ENCODE measurements around the gene ALPP. TPM values are rescaled to one million over a fixed set of nuclear protein-coding genes. Genes with fewer than 3 reads are reported as not detected.
"Not testable (repeated sequence)": the region's sequence is repeated elsewhere in the genome, so short reads cannot be mapped to it uniquely, and the experiment has no call there.

The ALPP gene
- total RNA-seq, 1 experiment from 2014 or later = not detected

GRCh38 chr2:232389327-232389726 is 10.8 kb downstream of the ALPP start:
- H3K27ac ChIP-seq = no peak overlapping the region
- no peak overlapping the region for H3K4me3 ChIP-seq
- H3K27me3 ChIP-seq = no peaks in the 10 kb centered on the region
- H3K9me3 ChIP-seq (replicated peaks) = peaks cover 5% of the 10 kb centered on the region; the same call in 1 of the 2 replicates
- no peak for DNase-seq
- no peaks in the 10 kb centered on the region; the same call in 1 of the 2 replicates for H3K4me1 ChIP-seq
- H3K36me3 ChIP-seq = no peaks in the 10 kb centered on the region

- Histone ChIP-seq H3K4me1 (no peaks in the 10 kb centered on the region; the same call in 1 of the 2 replicates), H3K36me3 (no peaks in the 10 kb centered on the region), H3K9me3 (replicated peaks) (peaks cover 5% of the 10 kb centered on the region; the same call in 1 of the 2 replicates), H3K27me3 (0 out of 2 replicates have a peak, but pooled peaks cover 5% of the 10 kb centered on the region), H3K4me3 (no peak overlapping the region), H3K27ac (no peak overlapping the region)
- no peak for DNase-seq
Observed at GRCh38 chr2:232390661-232391060, 12.1 kb downstream of the ALPP start.

GRCh38 chr2:232393556-232393955 is 15.0 kb downstream of the ALPP start:
- no peaks in the 10 kb centered on the region for H3K36me3 ChIP-seq
- H3K27me3 ChIP-seq = 0 out of 2 replicates have a peak, but pooled peaks cover 5% of the 10 kb centered on the region
- DNase-seq = no peak
- H3K9me3 ChIP-seq (replicated peaks) = no peaks in the 10 kb centered on the region
- H3K27ac ChIP-seq = no peak overlapping the region
- H3K4me1 ChIP-seq = no peaks in the 10 kb centered on the region; the same call in 1 of the 2 replicates
- no peak overlapping the region for H3K4me3 ChIP-seq

- not testable (repeated sequence) for H3K27ac ChIP-seq
Observed at GRCh38 chr2:232394431-232394830, 15.9 kb downstream of the ALPP start.

GRCh38 chr2:232395586-232395985 is 17.0 kb downstream of the ALPP start:
- no peak overlapping the region for H3K27ac ChIP-seq
- no peaks in the 10 kb centered on the region for H3K36me3 ChIP-seq
- H3K9me3 ChIP-seq (replicated peaks) = no peaks in the 10 kb centered on the region
- no peak for DNase-seq
- no peaks in the 10 kb centered on the region; the same call in 1 of the 2 replicates for H3K4me1 ChIP-seq
- H3K27me3 ChIP-seq = 0 out of 2 replicates have a peak, but pooled peaks cover 5% of the 10 kb centered on the region
- no peak overlapping the region for H3K4me3 ChIP-seq

More at GRCh38 chr2:232394431-232394830, 15.9 kb downstream of the ALPP start:
- not testable (repeated sequence) for H3K36me3 ChIP-seq; H3K4me3 ChIP-seq; H3K4me1 ChIP-seq; DNase-seq; H3K27me3 ChIP-seq; H3K9me3 ChIP-seq (replicated peaks)

- Histone ChIP-seq H3K27me3 (0 out of 2 replicates have a peak, but pooled peaks cover 5% of the 10 kb centered on the region), H3K27ac (no peak overlapping the region), H3K36me3 (no peaks in the 10 kb centered on the region), H3K4me3 (no peak overlapping the region), H3K9me3 (replicated peaks) (no peaks in the 10 kb centered on the region), H3K4me1 (no peaks in the 10 kb centered on the region; the same call in 1 of the 2 replicates)
- DNase-seq = peak; percentile 22 to 57
Observed at GRCh38 chr2:232396683-232397082, 18.1 kb downstream of the ALPP start.

GRCh38 chr2:232398293-232399034 is 19.9 kb downstream of the ALPP start:
- Histone ChIP-seq H3K4me3 (no peak overlapping the region), H3K27me3 (0 out of 2 replicates have a peak, but pooled peaks cover 5% of the 10 kb centered on the region), H3K4me1 (no peaks in the 10 kb centered on the region; the same call in 1 of the 2 replicates)

GRCh38 chr2:232400256-232401015 is 21.9 kb downstream of the ALPP start:
- Histone ChIP-seq H3K27me3 (no peaks in the 10 kb centered on the region), H3K9me3 (replicated peaks) (no peaks in the 10 kb centered on the region), H3K27ac (no peak overlapping the region), H3K4me1 (no peaks in the 10 kb centered on the region; the same call in 1 of the 2 replicates), H3K36me3 (no peaks in the 10 kb centered on the region), H3K4me3 (no peak overlapping the region)
- no peak for DNase-seq

More at GRCh38 chr2:232398293-232399034, 19.9 kb downstream of the ALPP start:
- Histone ChIP-seq H3K9me3 (replicated peaks) (no peaks in the 10 kb centered on the region), H3K27ac (no peak overlapping the region), H3K36me3 (no peaks in the 10 kb centered on the region)
- no peak for DNase-seq

GRCh38 chr2:232402518-232402917 is 24.0 kb downstream of the ALPP start:
- DNase-seq = no peak
- Histone ChIP-seq H3K4me1 (no peaks in the 10 kb centered on the region), H3K27me3 (no peaks in the 10 kb centered on the region), H3K4me3 (no peak overlapping the region), H3K9me3 (replicated peaks) (no peaks in the 10 kb centered on the region), H3K36me3 (no peaks in the 10 kb centered on the region), H3K27ac (no peak overlapping the region)

- Histone ChIP-seq H3K4me3 (no peak overlapping the region), H3K9me3 (replicated peaks) (no peaks in the 10 kb centered on the region), H3K36me3 (no peaks in the 10 kb centered on the region), H3K27ac (no peak overlapping the region), H3K27me3 (peaks cover 4% of the 10 kb centered on the region; the same call in 1 of the 2 replicates), H3K4me1 (no peaks in the 10 kb centered on the region)
- DNase-seq = no peak
Observed at GRCh38 chr2:232405943-232406510, 27.5 kb downstream of the ALPP start.

- Histone ChIP-seq H3K27ac (no peak within 1 kb of the TSS), H3K4me3 (no peak within 1 kb of the TSS), H3K9me3 (replicated peaks) (no peaks in the 10 kb centered on the region), H3K4me1 (no peaks in the 10 kb centered on the region), H3K27me3 (peaks cover 8% of the 10 kb centered on the region; the same call in 1 of the 2 replicates), H3K36me3 (no peaks in the 10 kb centered on the region)
- no peak for DNase-seq
Observed at GRCh38 chr2:232406556-232407310, 28.2 kb downstream of the ALPP start, which contains the start of gene ALPG. Gene ALPG (plus strand): TSS chr2:232406844. CDS start chr2:232406895, 51 bp downstream.

- H3K27ac ChIP-seq; H3K36me3 ChIP-seq; H3K4me3 ChIP-seq; H3K4me1 ChIP-seq; H3K9me3 ChIP-seq (replicated peaks); DNase-seq: not testable (repeated sequence)
- peaks cover 13% of the 10 kb centered on the region; the same call in 1 of the 2 replicates for H3K27me3 ChIP-seq
Observed at GRCh38 chr2:232407428-232408150, 29.0 kb downstream of the ALPP start.

GRCh38 chr2:232408269-232408668 is 29.7 kb downstream of the ALPP start:
- DNase-seq; H3K4me1 ChIP-seq; H3K9me3 ChIP-seq (replicated peaks); H3K27ac ChIP-seq; H3K4me3 ChIP-seq; H3K36me3 ChIP-seq: not testable (repeated sequence)
- peaks cover 15% of the 10 kb centered on the region; the same call in 1 of the 2 replicates for H3K27me3 ChIP-seq
